Measurements from ENCODE around the gene ITPK1.

The ITPK1 gene

DNA sequence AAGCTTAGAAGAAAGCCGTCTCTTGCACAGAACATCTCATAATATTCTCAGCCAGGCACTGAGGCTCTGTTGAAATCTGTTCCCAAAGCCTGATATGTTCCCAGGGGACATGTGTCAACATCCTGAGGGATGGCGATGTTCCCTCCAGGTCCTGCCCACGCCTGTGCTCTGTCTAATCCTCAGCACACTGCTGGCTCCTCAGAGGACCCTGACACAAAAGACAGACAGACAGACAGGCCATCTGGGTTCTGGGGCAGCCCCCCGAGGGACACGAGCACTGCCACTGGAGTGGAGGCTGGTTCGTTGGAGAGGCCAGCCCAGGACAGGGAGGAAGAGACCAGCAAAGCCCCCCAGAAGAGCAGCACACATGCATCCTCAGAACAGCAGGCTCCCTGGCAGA lies 165.0 kb downstream of the ITPK1 start:
- TF ChIP-seq, protein P1, sequence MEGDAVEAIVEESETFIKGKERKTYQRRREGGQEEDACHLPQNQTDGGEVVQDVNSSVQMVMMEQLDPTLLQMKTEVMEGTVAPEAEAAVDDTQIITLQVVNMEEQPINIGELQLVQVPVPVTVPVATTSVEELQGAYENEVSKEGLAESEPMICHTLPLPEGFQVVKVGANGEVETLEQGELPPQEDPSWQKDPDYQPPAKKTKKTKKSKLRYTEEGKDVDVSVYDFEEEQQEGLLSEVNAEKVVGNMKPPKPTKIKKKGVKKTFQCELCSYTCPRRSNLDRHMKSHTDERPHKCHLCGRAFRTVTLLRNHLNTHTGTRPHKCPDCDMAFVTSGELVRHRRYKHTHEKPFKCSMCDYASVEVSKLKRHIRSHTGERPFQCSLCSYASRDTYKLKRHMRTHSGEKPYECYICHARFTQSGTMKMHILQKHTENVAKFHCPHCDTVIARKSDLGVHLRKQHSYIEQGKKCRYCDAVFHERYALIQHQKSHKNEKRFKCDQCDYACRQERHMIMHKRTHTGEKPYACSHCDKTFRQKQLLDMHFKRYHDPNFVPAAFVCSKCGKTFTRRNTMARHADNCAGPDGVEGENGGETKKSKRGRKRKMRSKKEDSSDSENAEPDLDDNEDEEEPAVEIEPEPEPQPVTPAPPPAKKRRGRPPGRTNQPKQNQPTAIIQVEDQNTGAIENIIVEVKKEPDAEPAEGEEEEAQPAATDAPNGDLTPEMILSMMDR (conservative IDR thresholded peaks at IDR 0.05): no peak
- no peak overlapping the region for H3K27ac ChIP-seq

DNA sequence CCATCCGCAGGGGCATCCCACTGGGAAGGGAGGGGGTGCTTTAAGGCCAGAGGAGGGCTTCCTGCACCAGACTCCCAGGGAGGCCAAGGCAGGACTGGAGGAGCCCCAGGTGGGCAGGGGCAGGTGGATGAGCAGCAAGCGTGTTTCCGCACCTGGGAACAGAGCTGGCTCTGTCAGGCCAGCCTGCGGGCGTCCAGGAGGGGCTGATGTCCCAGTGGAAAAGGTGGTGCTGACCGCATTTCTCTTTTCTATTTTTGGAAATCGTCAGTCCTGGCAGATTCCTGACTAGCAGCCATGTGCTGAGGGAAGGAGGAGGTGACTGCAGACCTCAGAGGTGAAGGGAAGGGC lies 165.6 kb downstream of the ITPK1 start:
- TF ChIP-seq, protein P1 (conservative IDR thresholded peaks at IDR 0.05): no peak
- no peak overlapping the region for H3K27ac ChIP-seq

DNA sequence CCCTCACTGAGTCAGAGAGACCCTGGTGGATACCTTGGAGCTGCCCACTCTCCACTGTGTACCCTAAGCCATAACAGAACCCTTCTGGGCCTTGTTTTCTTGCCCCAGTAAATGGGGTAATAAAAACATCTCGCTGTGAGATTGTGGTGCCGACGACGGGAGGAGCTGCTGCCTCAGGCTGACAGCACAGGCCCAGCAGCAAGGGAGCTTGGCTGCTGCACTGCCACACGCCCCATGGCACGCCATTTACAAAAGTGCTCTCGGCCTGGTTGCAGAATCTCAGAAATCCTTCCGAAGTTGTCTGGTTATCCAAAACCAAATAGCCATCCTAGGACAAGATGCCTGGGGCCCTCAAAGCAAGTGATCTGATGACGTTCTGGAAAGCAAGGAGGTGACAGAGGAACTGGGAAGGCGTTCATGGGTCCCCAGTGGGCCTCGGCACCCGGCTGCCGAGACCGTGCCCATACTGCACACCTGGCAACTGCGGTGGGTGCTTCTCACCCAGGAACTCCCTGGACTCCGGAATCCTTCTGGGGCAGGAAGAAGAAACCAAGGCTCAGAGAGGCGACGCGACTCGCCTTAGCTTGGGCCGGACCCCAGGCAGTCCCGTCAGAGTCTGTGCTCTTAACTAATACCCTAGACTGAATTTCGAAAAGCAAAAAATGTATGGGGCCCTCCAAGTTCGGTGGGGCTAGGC lies 166.1 kb downstream of the ITPK1 start:
- H3K27ac ChIP-seq: no peak overlapping the region
- TF ChIP-seq, protein P1 (conservative IDR thresholded peaks at IDR 0.05): no peak

DNA sequence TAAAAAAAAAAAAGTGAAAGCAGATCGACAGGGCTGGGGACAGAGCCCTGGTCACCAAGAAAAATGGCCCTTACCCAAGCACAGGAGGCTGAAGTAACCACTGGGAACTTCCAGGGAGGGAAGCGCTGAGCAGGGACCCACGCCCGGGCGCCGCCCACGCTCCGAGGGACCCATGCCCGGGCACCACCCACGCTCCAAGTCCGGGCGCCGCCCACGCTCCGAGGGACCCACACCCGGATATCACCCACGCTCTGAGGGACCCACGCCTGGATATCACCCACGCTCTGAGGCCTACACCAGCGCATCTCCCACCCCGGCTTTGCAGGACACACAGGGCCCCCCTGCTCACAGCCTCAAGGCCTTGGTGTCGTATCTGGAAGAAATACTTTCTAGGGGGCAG lies 167.1 kb downstream of the ITPK1 start:
- H3K27ac ChIP-seq: no peak overlapping the region
- TF ChIP-seq, protein P1 (conservative IDR thresholded peaks at IDR 0.05): no peak

DNA sequence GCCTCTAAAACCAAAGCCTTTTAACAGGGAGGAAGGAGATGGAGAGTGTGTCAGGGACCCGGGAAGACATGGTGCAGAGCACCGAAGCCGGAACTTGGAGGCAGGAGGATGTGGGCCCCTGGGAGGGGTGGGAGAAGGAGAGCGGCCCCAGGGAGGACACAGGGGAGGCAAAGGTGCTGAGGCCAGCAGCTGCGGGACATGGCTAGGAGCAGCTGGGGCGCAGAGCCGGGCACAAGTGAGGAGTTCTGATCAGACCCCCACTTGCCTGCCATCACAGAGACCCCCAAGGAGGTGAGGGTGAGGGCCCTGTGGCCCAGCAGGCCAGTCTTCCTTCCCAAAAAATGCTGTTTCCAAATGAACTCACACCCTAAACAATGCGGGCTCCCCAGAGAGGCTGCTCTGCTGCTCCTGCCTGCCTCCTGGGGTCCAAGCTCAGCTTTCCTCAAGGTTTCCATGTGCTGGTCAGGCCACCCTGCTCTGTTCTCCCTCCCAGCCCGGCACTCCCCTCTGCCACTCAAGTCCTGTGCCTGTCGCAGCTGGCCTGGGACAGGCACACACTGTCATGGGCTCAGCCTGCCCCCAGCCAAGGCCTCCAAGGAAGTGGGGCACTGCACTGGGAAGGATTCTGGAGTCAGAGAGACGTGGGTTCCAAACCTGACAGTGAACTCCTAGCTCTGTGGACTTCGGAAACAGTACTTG lies 168.7 kb downstream of the ITPK1 start:
- TF ChIP-seq, protein P1 (conservative IDR thresholded peaks at IDR 0.05): no peak
- H3K27ac ChIP-seq: peak overlapping the region; percentile 48; the same call in 1 of the 2 replicates

DNA sequence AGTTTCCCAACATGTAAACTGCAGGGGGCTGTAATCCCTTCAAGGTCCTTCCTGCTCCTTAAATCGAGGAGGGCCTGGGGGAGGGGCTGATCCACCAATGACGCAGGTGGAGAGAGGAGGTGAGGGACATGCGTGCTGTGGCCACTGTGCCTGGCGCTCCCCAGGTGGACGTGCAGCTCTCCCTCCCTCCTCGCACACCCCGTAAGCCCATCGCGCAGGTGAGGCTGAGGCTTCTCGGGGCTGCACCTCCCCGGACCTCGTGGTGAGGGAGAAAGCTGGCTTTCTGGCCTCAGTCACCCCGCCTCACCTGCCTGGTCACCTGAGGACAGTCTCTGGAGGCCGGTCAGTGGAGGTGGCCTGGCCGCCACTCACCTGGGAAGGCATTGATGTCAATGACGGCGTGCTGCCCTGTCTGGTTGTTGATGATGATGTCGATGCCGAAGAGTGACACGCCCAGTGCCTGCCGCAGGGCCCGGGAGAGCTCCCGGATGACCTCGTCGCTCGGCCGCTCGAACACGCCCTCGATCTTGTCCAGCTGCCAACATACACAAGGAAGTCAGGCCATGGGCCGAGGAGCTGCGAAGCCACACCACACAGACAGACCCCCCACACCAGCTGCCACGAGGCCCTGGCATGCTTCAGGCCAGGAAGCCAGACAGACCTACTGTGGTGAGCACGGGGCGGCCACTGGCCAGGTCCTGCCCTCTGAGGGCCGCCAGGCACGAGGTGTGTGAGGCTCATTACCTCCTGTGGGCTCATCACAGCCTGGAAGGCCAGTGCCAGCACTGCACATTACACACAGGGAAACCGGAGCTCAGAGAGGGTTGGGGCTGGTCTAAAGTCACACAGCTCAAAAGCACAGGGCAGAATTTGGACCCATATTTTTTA lies 169.5 kb downstream of the ITPK1 start:
- TF ChIP-seq, protein P1 (conservative IDR thresholded peaks at IDR 0.05): no peak
- H3K27ac ChIP-seq: peak overlapping the region; percentile 48; the same call in 1 of the 2 replicates

DNA sequence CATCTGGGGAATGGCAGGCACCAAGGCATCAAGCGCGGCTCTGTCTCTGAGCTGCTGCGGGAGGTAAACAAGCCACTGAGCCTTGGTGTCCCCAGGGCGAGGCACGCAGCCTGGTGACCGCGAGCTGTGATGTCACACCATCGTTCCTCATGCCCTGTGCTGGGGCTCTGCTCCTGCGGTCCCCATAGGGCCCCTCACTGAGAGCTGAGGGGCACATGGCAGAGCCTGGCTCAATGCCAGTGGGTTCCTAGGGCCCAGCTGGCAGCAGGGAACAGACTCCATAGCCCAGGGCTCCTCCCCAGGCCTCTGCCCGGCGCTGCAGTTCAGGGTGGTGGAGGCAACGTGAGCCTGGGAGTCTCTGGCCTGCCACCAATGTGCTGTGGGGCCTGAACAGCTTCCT lies 170.2 kb downstream of the ITPK1 start:
- peak overlapping the region; percentile 48; the same call in 1 of the 2 replicates for H3K27ac ChIP-seq
- TF ChIP-seq, protein P1 (conservative IDR thresholded peaks at IDR 0.05): no peak
